Stimulated activated CD8-positive, alpha-beta memory T cell treated with anti-CD3 and anti-CD28 coated beads, Interleukin-4, amount 100 ng/mL, for 48 hours (primary cell): Measurements from ENCODE around the gene POU2F3.

Experiments used
- DNase-seq: peaks from one replicate; pipeline ENCODE4 v3.0.0-alpha.2; 2020

The POU2F3 gene

GRCh38 chr11:120290956-120291355, 51.0 kb downstream of the POU2F3 start:
- no peak for DNase-seq

GRCh38 chr11:120293038-120293800, 53.3 kb downstream of the POU2F3 start:
- no peak for DNase-seq

- DNase-seq: no peak
Measured at GRCh38 chr11:120294096-120294495, 54.2 kb downstream of the POU2F3 start.

- no peak for DNase-seq
Measured at GRCh38 chr11:120295099-120295498, 55.2 kb downstream of the POU2F3 start.

GRCh38 chr11:120296554-120296953, 56.6 kb downstream of the POU2F3 start:
- no peak for DNase-seq

- DNase-seq: no peak
Measured at GRCh38 chr11:120298461-120298860, 58.5 kb downstream of the POU2F3 start.

GRCh38 chr11:120302001-120302805, 62.3 kb downstream of the POU2F3 start:
- DNase-seq: no peak

- peak; percentile 73 for DNase-seq
Measured at GRCh38 chr11:120303004-120303637, 63.2 kb downstream of the POU2F3 start.

- no peak for DNase-seq
Measured at GRCh38 chr11:120304526-120304925, 64.6 kb downstream of the POU2F3 start.

- no peak for DNase-seq
Measured at GRCh38 chr11:120305286-120305685, 65.3 kb downstream of the POU2F3 start.

- DNase-seq: no peak
Measured at GRCh38 chr11:120306519-120307242, 66.7 kb downstream of the POU2F3 start.

GRCh38 chr11:120307476-120307875, 67.5 kb downstream of the POU2F3 start:
- no peak for DNase-seq

GRCh38 chr11:120308081-120308480, 68.1 kb downstream of the POU2F3 start:
- DNase-seq: no peak

- no peak for DNase-seq
Measured at GRCh38 chr11:120310870-120311269, 70.9 kb downstream of the POU2F3 start.

- DNase-seq: no peak
Measured at GRCh38 chr11:120314861-120315260, 74.9 kb downstream of the POU2F3 start.

- no peak for DNase-seq
Measured at GRCh38 chr11:120316880-120317688, 77.1 kb downstream of the POU2F3 start.

GRCh38 chr11:120317689-120318480, 77.9 kb downstream of the POU2F3 start:
- no peak for DNase-seq

GRCh38 chr11:120318906-120319305, 79.0 kb downstream of the POU2F3 start:
- DNase-seq: no peak

GRCh38 chr11:120324932-120325810, 85.2 kb downstream of the POU2F3 start, which contains the start of gene TLCD5:
Gene TLCD5 (plus strand): TSS chr11:120325299. CDS start chr11:120327442, 2,143 bp downstream.
- DNase-seq: peak; percentile 65

- no peak for DNase-seq
Measured at GRCh38 chr11:120326228-120326627, 86.3 kb downstream of the POU2F3 start.
